GM18858 (cell line): ENCODE results near the gene KCNK16.

ENCODE experiments used
- ATAC-seq: cut with Tn5 transposase; IDR thresholded peaks from one replicate; pipeline ENCODE4 v1.9.1; 2021; ENCODE audit not compliant: unreplicated experiment

Gene KCNK16

DNA sequence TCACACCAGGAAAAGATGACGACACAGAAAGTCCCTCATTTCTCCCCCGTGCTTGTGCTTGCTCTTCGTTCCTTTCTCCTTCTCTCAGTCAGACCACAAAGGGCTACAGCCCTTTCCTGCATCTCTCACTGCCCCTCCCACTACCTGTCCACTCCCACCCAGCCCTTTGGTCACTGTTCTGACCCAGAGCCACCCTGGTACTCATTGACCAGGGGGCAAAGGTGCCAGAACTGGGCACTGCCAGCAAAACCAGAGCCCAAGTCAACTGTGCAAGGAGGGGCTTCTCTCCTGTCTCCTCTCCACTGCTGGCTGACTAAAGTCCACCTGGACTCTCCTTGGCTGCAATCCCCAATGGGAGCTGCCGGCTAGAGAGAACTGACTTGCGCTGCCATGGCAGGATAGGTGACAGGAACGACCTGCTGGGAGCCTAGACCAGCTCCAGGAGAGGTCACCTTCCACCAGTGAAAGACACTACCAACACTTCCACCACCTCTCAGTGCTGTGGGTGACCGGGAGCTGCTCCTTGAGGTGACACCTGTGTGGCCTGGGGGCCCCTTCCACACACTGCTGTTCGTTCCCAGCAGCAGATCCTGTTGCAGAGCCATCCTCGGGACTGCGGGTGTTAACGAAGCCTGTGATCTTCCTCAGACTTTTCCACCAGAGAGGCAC is 41.1 kb downstream of the KCNK16 start:
- no peak for ATAC-seq

DNA sequence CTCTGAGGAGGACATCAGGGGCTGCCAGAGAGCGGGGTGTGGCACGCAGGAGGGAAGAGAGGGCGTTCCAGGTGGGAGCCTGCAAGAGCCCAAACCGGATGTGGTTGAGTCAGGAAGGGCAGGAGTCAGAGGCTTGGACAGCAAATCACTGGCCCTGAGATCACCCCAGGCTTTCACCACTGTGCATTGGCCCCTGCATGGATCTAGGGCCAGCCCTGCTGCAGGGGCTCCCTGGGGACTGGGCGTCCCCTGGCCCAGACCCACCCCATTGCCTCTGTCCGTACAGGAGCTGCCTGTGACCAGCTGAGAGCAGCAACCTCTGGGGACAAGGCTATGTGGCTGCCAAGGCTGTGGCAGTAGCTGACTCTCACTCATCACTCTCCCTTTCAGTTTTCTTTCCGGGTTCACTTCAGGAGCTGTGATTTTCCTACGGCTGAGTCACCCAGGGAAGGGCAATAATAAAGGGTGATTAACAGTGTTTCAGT is 42.2 kb downstream of the KCNK16 start:
- ATAC-seq: no peak

DNA sequence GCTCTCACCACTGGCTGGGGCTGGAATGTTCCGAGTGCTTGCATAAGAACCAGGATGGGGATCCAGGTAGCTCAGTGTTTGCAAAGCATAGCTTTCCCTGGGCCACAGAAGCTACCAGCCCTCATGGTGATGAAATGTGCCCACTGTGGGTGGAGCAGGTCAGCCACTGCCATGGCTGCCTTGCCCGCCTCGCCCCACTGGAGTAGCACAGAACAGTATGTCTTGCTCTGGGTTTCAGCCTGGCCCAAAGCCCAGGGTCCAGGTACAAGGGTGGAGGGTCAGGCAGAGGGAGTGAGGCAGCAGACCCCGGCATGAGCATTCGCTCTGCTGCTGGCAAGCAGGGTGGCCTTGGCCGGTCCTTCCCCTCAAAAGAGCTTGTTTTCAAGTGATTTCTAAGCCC is 43.0 kb downstream of the KCNK16 start:
- no peak for ATAC-seq

DNA sequence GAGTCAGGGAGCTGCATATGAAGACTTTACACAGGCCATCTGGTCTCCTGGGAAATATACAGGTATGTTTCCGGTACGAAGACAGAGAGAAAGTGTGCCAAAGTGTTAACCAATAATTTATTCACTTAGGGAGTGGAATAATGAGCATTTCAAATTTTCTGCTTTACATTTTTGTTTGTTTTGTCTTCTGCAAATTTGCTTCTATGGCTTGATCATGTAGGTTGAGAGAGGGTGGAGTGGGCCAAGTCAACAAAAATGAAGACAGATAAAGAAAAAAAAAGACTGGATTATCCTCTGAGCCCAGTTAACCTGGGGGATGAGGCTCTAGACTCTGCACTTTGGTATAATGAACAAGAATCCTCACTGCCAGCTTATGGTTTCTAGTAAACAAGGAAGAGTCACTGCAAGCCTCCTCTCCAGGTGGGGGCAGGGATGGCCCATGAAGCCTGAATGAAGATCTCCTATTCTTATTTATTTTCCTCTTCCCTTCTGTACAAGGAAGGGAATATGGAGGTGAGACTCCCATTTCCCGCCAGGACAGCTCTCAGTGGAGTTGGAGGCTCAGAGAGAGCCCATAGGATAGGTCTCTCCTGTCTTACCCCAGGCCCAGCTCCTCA is 46.0 kb downstream of the KCNK16 start:
- no peak for ATAC-seq

DNA sequence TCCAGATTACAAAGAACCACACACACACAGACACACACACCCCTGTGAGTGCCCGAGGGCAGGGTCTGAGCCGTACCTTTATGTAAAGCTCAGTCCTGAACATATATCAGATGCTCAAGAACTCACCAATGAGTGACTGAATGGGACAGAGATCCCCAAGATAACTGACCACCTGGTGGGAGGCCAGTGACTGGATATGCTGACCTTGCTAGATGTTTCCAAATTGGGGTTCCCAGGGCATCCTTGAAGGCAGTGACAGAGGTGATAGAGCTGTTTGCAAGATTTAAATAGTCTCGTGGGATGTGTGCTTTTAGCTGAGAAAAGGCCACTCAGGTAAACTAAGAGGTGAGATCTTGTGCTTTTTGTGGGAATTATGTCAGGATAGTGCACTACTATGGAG is 47.6 kb downstream of the KCNK16 start:
- no peak for ATAC-seq

DNA sequence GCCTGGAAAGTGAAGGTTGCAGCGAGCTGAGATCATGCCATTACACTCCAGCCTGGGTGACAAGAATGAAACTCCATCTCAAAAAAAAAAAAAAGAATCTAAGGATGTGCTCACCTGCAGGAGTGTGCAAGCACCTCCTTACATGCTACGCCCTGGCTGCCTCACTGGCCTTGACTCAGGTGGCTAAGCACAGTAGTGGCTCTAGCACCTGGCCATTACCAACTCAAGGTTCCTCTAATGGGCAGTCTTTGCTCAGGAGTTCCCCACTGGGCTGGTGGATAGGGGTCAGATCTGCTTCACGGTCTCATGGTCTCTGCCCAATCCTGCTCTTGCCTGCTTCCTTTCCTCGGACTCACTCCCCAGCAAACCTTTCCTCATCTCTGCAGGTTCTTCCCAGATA is 48.0 kb downstream of the KCNK16 start:
- no peak for ATAC-seq

DNA sequence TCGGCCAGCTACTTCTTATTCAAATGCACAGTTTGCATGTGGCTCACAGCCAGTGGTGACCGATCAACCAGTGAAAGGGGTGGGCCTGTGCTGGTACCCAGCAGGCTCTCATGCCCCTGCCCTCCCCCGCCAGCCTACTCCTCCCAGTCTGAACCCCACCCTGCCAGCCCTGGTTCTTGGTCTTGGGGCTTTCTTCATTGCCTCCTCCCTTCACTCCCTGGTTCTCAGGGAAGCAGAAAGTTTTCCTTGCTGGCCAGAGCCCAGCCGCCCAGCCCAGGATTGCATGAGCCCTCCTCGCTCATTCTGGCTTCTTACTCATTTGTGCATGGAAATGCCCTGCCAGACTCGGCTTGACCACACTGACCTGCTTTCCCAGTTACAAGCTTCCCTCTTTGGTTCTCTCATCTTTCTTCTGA is 49.1 kb downstream of the KCNK16 start:
- no peak for ATAC-seq

DNA sequence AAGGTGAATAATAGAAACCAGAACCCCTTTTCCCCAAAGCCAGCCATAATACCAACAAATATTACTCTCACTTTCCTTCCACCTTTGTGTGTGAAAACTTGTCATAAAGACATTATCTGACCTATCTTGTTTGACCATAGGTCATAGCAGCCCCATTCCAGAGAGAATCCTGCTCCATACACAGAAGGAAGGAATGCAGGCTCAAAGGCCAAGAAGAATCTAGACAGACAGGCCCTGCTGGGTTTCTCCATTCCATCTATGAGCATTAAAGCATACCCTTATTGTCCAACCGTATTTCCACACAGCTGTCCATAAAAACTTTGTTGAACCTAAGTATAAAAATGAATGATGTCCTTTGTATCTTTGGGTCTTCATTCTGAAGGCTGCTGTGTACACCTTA is 52.5 kb downstream of the KCNK16 start:
- ATAC-seq: no peak

DNA sequence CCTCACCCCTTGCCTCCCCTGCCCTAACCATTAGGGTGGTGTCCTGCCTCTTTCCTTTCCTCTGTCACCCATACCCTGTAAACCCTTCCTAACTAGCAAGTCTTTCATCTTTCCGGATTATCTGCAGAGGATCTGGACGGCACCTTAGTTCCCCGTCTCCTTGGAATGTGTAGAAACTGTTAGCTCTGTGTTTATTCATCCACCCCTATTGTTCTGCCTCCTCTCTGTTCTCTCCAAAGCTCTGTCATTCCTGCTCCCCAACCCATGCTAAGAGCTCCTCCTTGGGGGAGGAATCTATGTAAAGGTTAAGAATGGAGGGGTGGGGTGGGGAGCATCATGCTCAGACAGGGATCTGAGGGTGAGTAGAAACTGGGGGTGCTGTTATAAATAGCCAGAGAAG is 53.8 kb downstream of the KCNK16 start:
- no peak for ATAC-seq

DNA sequence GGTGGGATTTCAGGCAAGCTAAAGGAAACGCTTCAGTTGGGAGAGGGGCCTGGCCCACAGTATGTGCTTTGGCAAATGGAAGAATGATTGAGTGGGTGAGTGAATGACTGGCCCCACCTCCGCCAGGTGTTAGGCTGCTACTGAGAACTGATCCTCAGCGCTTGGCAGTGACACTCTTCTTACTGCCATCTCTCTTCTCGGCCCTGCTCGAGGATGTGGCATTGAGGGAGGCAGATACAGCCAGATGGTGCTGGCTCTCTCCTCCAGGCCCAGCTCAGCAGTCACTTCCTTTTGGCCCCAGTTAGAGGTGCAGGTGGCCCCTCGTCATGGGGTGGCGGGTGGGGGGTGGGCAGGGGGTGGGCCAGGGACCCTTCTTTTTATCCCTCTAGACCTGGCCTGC is 54.3 kb downstream of the KCNK16 start:
- ATAC-seq: no peak

DNA sequence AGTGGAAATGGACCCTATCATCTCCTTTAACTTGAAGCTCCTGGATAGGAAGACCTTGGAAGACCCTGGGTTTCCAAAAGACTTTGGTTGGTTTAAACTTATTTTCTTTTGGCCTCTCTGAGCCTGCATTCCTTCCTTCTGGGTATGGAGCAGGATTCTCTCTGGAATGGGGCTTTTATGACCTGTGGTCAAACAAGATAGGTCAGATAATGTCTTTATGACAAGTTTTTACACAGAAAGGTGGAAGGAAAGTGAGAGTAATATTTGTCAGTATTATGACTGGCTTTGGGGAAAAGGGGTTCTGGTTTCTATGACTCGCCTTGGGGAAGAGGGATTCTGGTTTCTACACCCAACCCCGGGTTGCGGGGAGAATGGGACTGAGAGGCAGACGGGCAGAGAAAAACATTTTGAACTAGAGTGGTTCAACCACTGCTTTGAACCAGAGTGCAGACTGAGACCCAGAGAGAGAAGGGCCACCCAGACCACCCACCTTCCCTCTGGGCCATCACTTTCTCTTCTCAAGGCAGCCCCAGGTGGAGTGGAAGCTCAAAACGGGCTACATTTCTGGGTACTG is 55.6 kb downstream of the KCNK16 start:
- no peak for ATAC-seq

DNA sequence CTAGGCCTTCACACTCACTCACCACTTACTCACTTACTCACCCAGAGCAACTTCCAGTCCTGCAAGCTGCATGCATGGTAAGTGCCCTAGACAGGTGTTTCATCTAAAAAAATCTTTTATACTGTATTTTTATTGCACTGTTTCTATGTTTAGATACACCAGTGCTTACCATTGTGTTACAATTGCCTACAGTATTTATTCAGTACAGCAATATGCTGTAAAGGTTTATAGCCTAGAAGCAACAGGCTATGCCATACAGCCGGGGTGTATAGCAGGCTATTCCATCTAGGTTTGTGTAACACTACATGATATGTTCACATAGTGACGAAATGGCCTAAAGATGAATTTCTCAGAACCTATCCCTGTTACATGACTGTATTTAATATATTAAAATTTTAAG is 56.1 kb downstream of the KCNK16 start:
- ATAC-seq: no peak
